Stomach (tissue), 9 donors: ENCODE results near the gene KIAA0930. TPM values are rescaled to one million over a fixed set of nuclear protein-coding genes. Genes with fewer than 3 reads are reported as not detected.
"Not testable (repeated sequence)": the region's sequence is repeated elsewhere in the genome, so short reads cannot be mapped to it uniquely, and the experiment has no call there.

Source experiments
- DNase-seq, 2 donors: peaks; one replicate each; pipeline versions ENCODE4 v3.0.0 to v3.0.0-alpha.2; 2013 to 2019
- H3K27ac ChIP-seq, 5 donors: fragments of 200-600 bp in 4 of 5; sonication (generic) in 4 of 5; one replicate each; pipeline ENCODE4 v1.5.1; 2013 to 2019; ENCODE audit warnings: mild to moderate bottlenecking in 1 of 5, moderate library complexity in 1 of 5
- H3K27me3 ChIP-seq, 3 donors: fragments of 200-600 bp; sonication (generic); one replicate each; pipeline ENCODE4 v1.5.1; 2017 to 2019; ENCODE audit warnings: mixed run types in 1 of 3
- H3K36me3 ChIP-seq, 4 donors: fragments of 200-600 bp; sonication (generic); 1 replicate in 3 of 4; 2 replicates in 1 of 4; pipeline ENCODE4 v1.5.1; 2016 to 2019
- H3K4me1 ChIP-seq, 4 donors: fragments of 200-600 bp; sonication (generic); one replicate each; pipeline ENCODE4 v1.5.1; 2016 to 2019
- H3K4me3 ChIP-seq, 4 donors: fragments of 200-600 bp; sonication (generic) in 3 of 4; one replicate each; pipeline ENCODE4 v1.5.1; 2016 to 2019; ENCODE audit warnings: mild to moderate bottlenecking in 1 of 4
- H3K9me3 ChIP-seq, 4 donors: fragments of 200-600 bp; sonication (generic); one replicate each; pipeline ENCODE4 v1.5.1; 2016 to 2019
- EP300 ChIP-seq: sonication (generic); formaldehyde crosslinking; IDR thresholded peaks from one replicate; pipeline ENCODE4 v1.6.1; 2017; ENCODE audit warnings: antibody characterized with exemption
- POLR2A ChIP-seq, 4 donors: fragments of 450-650 bp; IDR thresholded peaks; one replicate each; pipeline ENCODE4 v1.6.1; 2016; ENCODE audit warnings: antibody characterized with exemption in 4 of 4, control low read depth in 2 of 4, mild to moderate bottlenecking in 1 of 4, moderate library complexity in 1 of 4
- POLR2AphosphoS5 ChIP-seq, 3 donors: sonication (generic); formaldehyde crosslinking; IDR thresholded peaks; one replicate each; pipeline ENCODE4 v1.6.1; 2016; ENCODE audit warnings: antibody characterized with exemption in 3 of 3
- WGBS, 5 donors: extraction: QIAGEN DNeasy Blood & Tissue Kit in 3 of 5; methylation state at CpG; one replicate each; pipeline versions ENCODE4 v1.1.5 to v1.1.7; 2013 to 2018; 5-methylcytosine and 5-hydroxymethylcytosine counted together
- intact Hi-C: fragments of 100-400 bp; cut with DNase I; formaldehyde crosslinking; loops from one replicate; pipeline ENCODE4 v1.15.1; 2023; ENCODE audit warnings: low total_unique reads
- polyA plus RNA-seq, 3 donors: library from polyadenylated mRNA; stranded (reverse); fragments of 200-250 nt; gene quantifications; one replicate each; pipeline ENCODE4 v1.2.3, GENCODE V29; 2013
- total RNA-seq, 5 donors: library from RNA; depleted of rRNA; stranded (reverse); fragments of >200 nt; gene quantifications; one replicate each; pipeline versions ENCODE4 v1.1.0 to v1.2.3, GENCODE V29; 2014 to 2016
- TF ChIP-seq, protein P1 (sequence below), 7 experiments: fragments of 450-650 bp in 4 of 7; fragments of 200-600 bp in 3 of 7; sonication (generic) in 3 of 7; IDR thresholded peaks; one replicate each; pipeline ENCODE4 v1.5.1; 2016 to 2019; ENCODE audit warnings: antibody characterized with exemption in 7 of 7, control low read depth in 2 of 7, mild to moderate bottlenecking in 1 of 7
- donor health status: healthy with polysubstance abuse.
- donor health status: Bipolar disorder and iron deficiency.
- donor health status: healthy.

KIAA0930 gene
- total and polyA plus RNA-seq, 8 donors, result 7.1 to 42.3 (median 18.4) TPM

DNA sequence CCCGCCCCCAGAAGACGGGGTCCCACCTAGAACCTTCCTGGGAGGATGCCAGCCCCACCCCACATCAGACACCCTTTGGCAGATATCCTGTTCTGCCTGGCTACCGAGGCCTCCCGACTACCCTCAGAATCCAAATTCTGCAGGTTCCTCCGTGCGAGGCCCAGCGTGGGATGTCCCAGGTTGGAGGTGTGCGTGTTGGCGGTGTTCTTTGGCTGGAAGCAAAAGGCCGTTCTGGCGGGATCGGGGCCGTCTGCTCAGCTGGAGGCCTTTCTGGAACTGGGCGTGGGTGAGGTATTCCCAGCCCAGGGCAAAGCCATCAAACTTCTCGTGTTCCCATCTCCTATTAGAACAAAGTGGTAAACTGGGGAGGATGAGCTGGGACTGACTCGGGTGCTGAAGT, 44.4 kb downstream of the KIAA0930 start:
- 90 to 95% (median 94%) methylated on average over 15 to 16 of the region's 16 CpGs for WGBS, 5 donors
- intact Hi-C loops, result no loop called here
- Histone ChIP-seq H3K27me3 (no peaks in the 10 kb centered on the region), H3K4me1 (peaks cover 3 to 16% (median 5%) of the 10 kb centered on the region in 4 donors), H3K36me3 (peaks cover 41 to 69% (median 66%) of the 10 kb centered on the region in 4 donors), H3K4me3 (no peak overlapping the region), H3K27ac (no peak overlapping the region), H3K9me3 (no peaks in the 10 kb centered on the region)
- no peak for DNase-seq
- TF ChIP-seq, protein P1, sequence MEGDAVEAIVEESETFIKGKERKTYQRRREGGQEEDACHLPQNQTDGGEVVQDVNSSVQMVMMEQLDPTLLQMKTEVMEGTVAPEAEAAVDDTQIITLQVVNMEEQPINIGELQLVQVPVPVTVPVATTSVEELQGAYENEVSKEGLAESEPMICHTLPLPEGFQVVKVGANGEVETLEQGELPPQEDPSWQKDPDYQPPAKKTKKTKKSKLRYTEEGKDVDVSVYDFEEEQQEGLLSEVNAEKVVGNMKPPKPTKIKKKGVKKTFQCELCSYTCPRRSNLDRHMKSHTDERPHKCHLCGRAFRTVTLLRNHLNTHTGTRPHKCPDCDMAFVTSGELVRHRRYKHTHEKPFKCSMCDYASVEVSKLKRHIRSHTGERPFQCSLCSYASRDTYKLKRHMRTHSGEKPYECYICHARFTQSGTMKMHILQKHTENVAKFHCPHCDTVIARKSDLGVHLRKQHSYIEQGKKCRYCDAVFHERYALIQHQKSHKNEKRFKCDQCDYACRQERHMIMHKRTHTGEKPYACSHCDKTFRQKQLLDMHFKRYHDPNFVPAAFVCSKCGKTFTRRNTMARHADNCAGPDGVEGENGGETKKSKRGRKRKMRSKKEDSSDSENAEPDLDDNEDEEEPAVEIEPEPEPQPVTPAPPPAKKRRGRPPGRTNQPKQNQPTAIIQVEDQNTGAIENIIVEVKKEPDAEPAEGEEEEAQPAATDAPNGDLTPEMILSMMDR (IDR thresholded peaks at IDR 0.05), result no peak
- no peak for TF ChIP-seq POLR2AphosphoS5 (IDR thresholded peaks at IDR 0.05)
- TF ChIP-seq POLR2A (IDR thresholded peaks at IDR 0.05), result no peak
- no peak for TF ChIP-seq EP300

DNA sequence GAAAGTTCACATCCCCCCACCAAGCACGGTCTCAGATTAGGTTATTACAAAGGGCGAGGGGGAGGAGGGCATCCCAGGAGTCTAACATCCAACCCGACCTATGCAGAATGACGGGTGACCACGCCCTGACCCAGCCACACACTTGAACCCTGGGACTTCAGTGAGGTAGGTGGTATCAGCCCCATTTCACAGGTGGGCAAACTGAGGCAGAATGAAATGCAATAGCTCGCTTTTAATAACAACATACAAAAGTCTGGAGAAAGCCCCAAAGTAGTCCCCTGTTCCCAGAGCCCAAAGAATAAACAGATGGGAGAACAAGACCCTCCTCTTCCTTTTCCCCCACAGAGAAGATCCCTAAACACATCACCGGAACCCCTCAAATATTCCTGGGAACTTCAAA, 45.1 kb downstream of the KIAA0930 start:
- DNase-seq, result no peak
- TF ChIP-seq, protein P1 (IDR thresholded peaks at IDR 0.05), result no peak
- TF ChIP-seq POLR2AphosphoS5 (IDR thresholded peaks at IDR 0.05) (no peak), EP300 (no peak), POLR2A (IDR thresholded peaks at IDR 0.05) (no peak)
- Histone ChIP-seq H3K9me3 (no peaks in the 10 kb centered on the region), H3K27me3 (no peaks in the 10 kb centered on the region), H3K36me3 (peaks cover 41 to 67% (median 61%) of the 10 kb centered on the region in 4 donors), H3K4me1 (peaks cover 0 to 9% (median under 1%) of the 10 kb centered on the region in 4 donors), H3K4me3 (no peak overlapping the region), H3K27ac (no peak overlapping the region)
- intact Hi-C loops, result no loop called here
- WGBS, 5 donors, result 76 to 94% (median 91%) methylated on average over 5 to 7 of the region's 7 CpGs

DNA sequence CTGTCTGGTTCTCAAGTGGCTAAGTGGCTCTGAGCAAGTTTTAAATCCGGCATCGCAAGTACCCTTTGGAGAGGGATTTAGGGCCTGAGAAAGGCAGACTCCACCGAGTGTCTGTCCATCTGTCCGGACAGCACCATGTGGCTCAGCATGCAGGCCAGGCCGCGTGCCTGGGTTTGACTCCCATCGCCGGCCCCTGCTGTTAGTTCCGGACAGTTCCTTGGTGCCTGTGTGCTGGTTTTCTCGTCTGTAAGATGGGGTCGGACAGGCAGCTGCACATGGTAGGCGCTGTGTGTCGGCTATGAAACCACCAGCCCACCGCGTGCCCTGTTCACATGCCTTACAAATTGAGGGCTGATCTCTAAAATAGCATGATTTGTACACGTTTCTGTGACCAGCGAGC, 46.0 kb downstream of the KIAA0930 start:
- H3K4me3 ChIP-seq, result no peak overlapping the region
- DNase-seq, result no peak
- intact Hi-C loops, result no loop called here

DNA sequence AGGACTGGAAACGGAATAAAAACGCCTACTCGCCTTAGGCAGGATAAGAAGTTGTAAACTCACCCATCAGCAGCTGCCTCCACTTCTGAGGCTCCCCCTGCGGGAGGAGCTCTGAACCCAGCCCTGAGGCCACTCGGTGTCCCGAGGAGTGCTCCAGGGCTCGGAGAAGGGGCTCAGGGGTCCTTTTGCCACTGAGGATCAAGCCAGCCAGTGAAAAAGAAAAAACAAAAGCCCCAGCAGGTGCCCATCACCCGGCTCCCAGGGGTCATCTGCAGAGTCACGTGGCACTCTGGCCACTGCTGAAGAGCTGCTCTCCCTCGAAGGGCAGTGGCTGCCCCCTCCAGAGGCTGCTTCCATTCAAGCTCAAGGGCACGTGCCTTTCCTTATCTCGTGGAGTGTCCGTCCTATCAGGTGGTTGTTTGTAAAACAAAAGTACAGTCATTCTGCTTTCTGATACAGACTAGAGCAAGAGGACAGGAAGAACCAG, 48.0 kb downstream of the KIAA0930 start:
- 45 to 60% (median 52%) methylated on average over 12 to 13 of the region's 13 CpGs for WGBS, 5 donors

More for the DNA sequence above, 46.0 kb downstream of the KIAA0930 start:
- WGBS, 5 donors, result 86 to 93% (median 90%) methylated on average over 10 to 17 of the region's 17 CpGs
- Histone ChIP-seq H3K4me1 (peaks cover 0 to 7% (median 3%) of the 10 kb centered on the region in 4 donors), H3K36me3 (peaks cover 36 to 59% (median 53%) of the 10 kb centered on the region in 4 donors), H3K9me3 (no peaks in the 10 kb centered on the region), H3K27me3 (no peaks in the 10 kb centered on the region), H3K27ac (no peak overlapping the region)
- TF ChIP-seq EP300, result no peak
- no peak for TF ChIP-seq POLR2AphosphoS5 (IDR thresholded peaks at IDR 0.05)
- TF ChIP-seq, protein P1 (IDR thresholded peaks at IDR 0.05), result no peak
- TF ChIP-seq POLR2A (IDR thresholded peaks at IDR 0.05), result no peak

DNA sequence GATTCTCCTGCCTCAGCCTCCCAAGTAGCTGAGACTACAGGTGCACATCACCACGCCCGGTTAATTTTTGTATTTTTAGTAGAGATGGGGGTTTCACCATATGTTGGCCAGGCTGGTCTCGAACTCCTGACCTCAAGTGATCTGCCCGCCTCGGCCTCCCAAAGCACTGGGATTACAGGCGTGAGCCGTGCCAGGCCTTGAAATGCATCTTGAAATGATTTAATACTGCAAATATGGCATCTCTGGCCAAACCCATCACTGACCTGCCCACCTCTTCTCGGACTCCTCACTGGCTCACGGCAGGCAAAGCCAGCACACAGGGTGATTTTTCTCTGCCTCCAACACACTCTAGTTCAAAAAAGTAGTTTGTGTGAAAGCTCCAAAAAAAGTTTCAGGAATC, 48.9 kb downstream of the KIAA0930 start:
- H3K27ac ChIP-seq, DNase-seq, H3K9me3 ChIP-seq, H3K4me3 ChIP-seq, intact Hi-C loops, H3K4me1 ChIP-seq, H3K27me3 ChIP-seq: not testable (repeated sequence)
- WGBS, 5 donors, result 81 to 94% (median 91%) methylated on average over 9 of the region's 9 CpGs
- peaks cover 11 to 52% (median 28%) of the 10 kb centered on the region in 4 donors for H3K36me3 ChIP-seq

More for the DNA sequence above, 48.0 kb downstream of the KIAA0930 start:
- Histone ChIP-seq H3K36me3 (peaks cover 20 to 58% (median 38%) of the 10 kb centered on the region in 4 donors), H3K9me3 (no peaks in the 10 kb centered on the region), H3K27ac (no peak overlapping the region), H3K4me1 (peaks cover 0 to 7% (median 3%) of the 10 kb centered on the region in 4 donors), H3K27me3 (no peaks in the 10 kb centered on the region), H3K4me3 (no peak overlapping the region)
- no peak for DNase-seq
- TF ChIP-seq, protein P1 (IDR thresholded peaks at IDR 0.05), result no peak
- TF ChIP-seq POLR2A (IDR thresholded peaks at IDR 0.05) (no peak), POLR2AphosphoS5 (IDR thresholded peaks at IDR 0.05) (no peak), EP300 (no peak)
- intact Hi-C loops, result no loop called here
